ENCODE measurements around the gene CIAO1. TPM values are rescaled to one million over a fixed set of nuclear protein-coding genes. Genes with fewer than 3 reads are reported as not detected.

The CIAO1 gene
- total and polyA plus RNA-seq, 2 of the 13 experiments (the other 11 are each of a cell fraction or from before 2014, with no cell fraction given) = 99.3 to 120 TPM

- TF ChIP-seq ZNF646 (CRISPR knock-in tag; IDR thresholded peaks at IDR 0.05) (no peak), PRPF4 (IDR thresholded peaks at IDR 0.05; ENCODE audit: low read depth, low read length, poor library complexity, severe bottlenecking) (no peak), ZNF362 (CRISPR knock-in tag; IDR thresholded peaks at IDR 0.05; ENCODE audit: borderline replicate concordance) (no peak; the same call in 1 of the 2 replicates), PATZ1 (CRISPR knock-in tag; IDR thresholded peaks at IDR 0.05) (no peak), IRF1 (CRISPR knock-in tag; IDR thresholded peaks at IDR 0.05; ENCODE audit: low read depth) (no peak), CEBPG (CRISPR knock-in tag; IDR thresholded peaks at IDR 0.05) (peak; percentile 82), XRCC5 (optimal IDR thresholded peaks at IDR 0.05; ENCODE audit: low read length) (no peak), RNF2 (conservative IDR thresholded peaks at IDR 0.05; ENCODE audit: low read depth) (no peak), TRIM22 (IDR thresholded peaks at IDR 0.05) (no peak), KLF11 (CRISPR knock-in tag; IDR thresholded peaks at IDR 0.05) (no peak), CEBPB (IDR thresholded peaks at IDR 0.05; ENCODE audit: borderline replicate concordance, low read depth, low read length) (peak; percentile 80), ZNF430 (CRISPR knock-in tag; IDR thresholded peaks at IDR 0.05) (peak; percentile 51; the same call in 1 of the 2 replicates), ZNF20 (CRISPR knock-in tag; IDR thresholded peaks at IDR 0.05) (no peak), IRF9 (CRISPR knock-in tag; IDR thresholded peaks at IDR 0.05; ENCODE audit: borderline replicate concordance) (no peak)
Measured at GRCh38 chr2:96261328-96262003, 4.6 kb upstream of the CIAO1 start (continued).

Measured in HepG2 (cell line).